HCT116 (cell line): ENCODE measurements around the gene PRR3. TPM values are rescaled to one million over a fixed set of nuclear protein-coding genes. Genes with fewer than 3 reads are reported as not detected.

ENCODE experiments used
- ATAC-seq: fragments of 200-7000 bp; cut with Tn5 transposase; 2 replicates; pipeline ENCODE4 v1.9.1; 2020; ENCODE audit warnings: mild to moderate bottlenecking, moderate library complexity
- BruUV-seq: library from RNA; stranded (reverse); fragments of 400-500 nt; replicated peaks from 2 replicates; lab custom pipeline; 2021; lab: Mats Ljungman, UMichigan
- CTCF ChIA-PET: fragments of 300-600 bp; sonication (Branson Sonifier 250); formaldehyde crosslinking; loops from one replicate; lab custom pipeline; 2021; ENCODE audit warnings: antibody characterized with exemption; lab: Charles Lee
- POLR2A ChIA-PET: fragments of 300-600, 350-600 bp; sonication (Branson Sonifier 250); formaldehyde crosslinking; loops from one replicate; lab custom pipeline; 2021; ENCODE audit warnings: antibody characterized with exemption; lab: Charles Lee
- RAD21 ChIA-PET, 2 experiments: fragments of 300-600 bp; sonication (Branson Sonifier 250); formaldehyde crosslinking; loops; one replicate each; lab custom pipeline; 2023; ENCODE audit warnings: low total read pairs in 2 of 2; ENCODE audit not compliant: uncharacterized antibody in 2 of 2, unreplicated experiment in 2 of 2, low non-redundant PET in 1 of 2; lab: Charles Lee
- DNase-seq: peaks from one replicate; pipeline ENCODE4 v3.0.0-alpha.2; 2010; ENCODE audit warnings: low read depth, low spot score
- H2AFZ ChIP-seq: fragments of 200-600 bp; shearing (Covaris generic), sonication (generic); 2 replicates; pipeline ENCODE4 v1.6.1; 2017; ENCODE audit warnings: low read depth, mixed run types, mixed read lengths, antibody characterized with exemption, low read length; ENCODE audit not compliant: poor library complexity, severe bottlenecking
- H3K27ac ChIP-seq: 2 replicates; pipeline ENCODE4 v1.5.1; 2012; ENCODE audit warnings: low read depth, low read length
- H3K27me3 ChIP-seq: fragments of 200-600 bp; sonication (generic); 2 replicates; pipeline ENCODE4 v1.6.1; 2016; ENCODE audit warnings: mixed run types, low read length, mixed read lengths; ENCODE audit not compliant: insufficient read depth
- H3K36me3 ChIP-seq, 2 experiments: fragments of 200-500 bp in 1 of 2; fragments of 200-600 bp in 1 of 2; sonication (Bioruptor generic) in 1 of 2; sonication (generic) in 1 of 2; 2 replicates each; pipeline versions ENCODE4 v1.5.1 to v1.6.1; 2014 to 2016; ENCODE audit warnings: low read length in 2 of 2, inconsistent platforms in 1 of 2, mixed read lengths in 1 of 2, mixed run types in 1 of 2; ENCODE audit not compliant: insufficient read depth in 2 of 2, control insufficient read depth in 1 of 2
- H3K4me1 ChIP-seq, 2 experiments: fragments of 200-600 bp in 1 of 2; sonication (generic) in 1 of 2; 2 replicates each; pipeline versions ENCODE4 v1.5.1 to v1.6.1; 2012 to 2017; ENCODE audit warnings: low read length in 2 of 2, inconsistent platforms in 1 of 2, mild to moderate bottlenecking in 1 of 2, mixed read lengths in 1 of 2, mixed run types in 1 of 2, moderate library complexity in 1 of 2; ENCODE audit not compliant: insufficient read depth in 2 of 2, control insufficient read depth in 1 of 2
- H3K4me2 ChIP-seq: fragments of 200-600 bp; sonication (generic); 2 replicates; pipeline ENCODE4 v1.6.1; 2017; ENCODE audit warnings: mixed run types, low read length, mixed read lengths
- H3K4me3 ChIP-seq, 2 experiments: fragments of 200-600 bp in 1 of 2; sonication (generic) in 1 of 2; replicated peaks in 1 of 2; 2 replicates each; pipeline ENCODE4 v1.5.1; 2011 to 2016; ENCODE audit warnings: low read length in 2 of 2, control low read depth in 1 of 2, low read depth in 1 of 2, mild to moderate bottlenecking in 1 of 2, mixed read lengths in 1 of 2, mixed run types in 1 of 2
- H3K79me2 ChIP-seq: fragments of 200-600 bp; sonication (generic); 2 replicates; pipeline ENCODE4 v1.6.1; 2017; ENCODE audit warnings: mild to moderate bottlenecking, mixed run types, low read length, moderate library complexity, mixed read lengths; ENCODE audit not compliant: insufficient read depth
- H3K9ac ChIP-seq: fragments of 200-600 bp; sonication (generic); 2 replicates; pipeline ENCODE4 v1.6.1; 2016; ENCODE audit warnings: low read length, mixed read lengths
- H3K9me2 ChIP-seq: fragments of 200-600 bp; sonication (generic), shearing (Covaris generic); 2 replicates; pipeline ENCODE4 v1.6.1; 2017; ENCODE audit warnings: mixed run types, mild to moderate bottlenecking, moderate library complexity; ENCODE audit not compliant: insufficient read depth
- H3K9me3 ChIP-seq, 2 experiments: fragments of 200-500 bp in 1 of 2; fragments of 200-600 bp in 1 of 2; sonication (Bioruptor generic) in 1 of 2; sonication (generic) in 1 of 2; 2 replicates each; pipeline ENCODE4 v1.6.1; 2014 to 2017; ENCODE audit warnings: low read length in 2 of 2, mixed read lengths in 2 of 2, inconsistent platforms in 1 of 2, low read depth in 1 of 2, mild to moderate bottlenecking in 1 of 2, mixed run types in 1 of 2, moderate library complexity in 1 of 2; ENCODE audit not compliant: control insufficient read depth in 1 of 2, insufficient read depth in 1 of 2
- H4K20me1 ChIP-seq: fragments of 200-600 bp; sonication (generic), shearing (Covaris generic); 2 replicates; pipeline ENCODE4 v1.6.1; 2017; ENCODE audit warnings: mixed run types, mild to moderate bottlenecking, moderate library complexity; ENCODE audit not compliant: insufficient read depth
- CEBPB ChIP-seq: IDR thresholded peaks from 2 replicates; pipeline ENCODE4 v1.6.1; 2012; ENCODE audit warnings: low read depth
- EGR1 ChIP-seq: IDR thresholded peaks from 2 replicates; pipeline ENCODE4 v1.6.1; 2012; ENCODE audit warnings: low read depth
- EZH2 ChIP-seq: fragments of 200-600 bp; sonication (generic); IDR thresholded peaks from 2 replicates; pipeline ENCODE4 v1.6.1; 2017; ENCODE audit warnings: antibody characterized with exemption, mixed run types
- EZH2phosphoT487 ChIP-seq: fragments of 200-600 bp; IDR thresholded peaks from 2 replicates; pipeline ENCODE4 v1.6.1; 2018; ENCODE audit warnings: antibody characterized with exemption, borderline replicate concordance
- FOSL1 ChIP-seq: IDR thresholded peaks from 2 replicates; pipeline ENCODE4 v1.6.1; 2012; ENCODE audit warnings: low read depth
- JUND ChIP-seq: IDR thresholded peaks from 2 replicates; pipeline ENCODE4 v1.6.1; 2012
- POLR2A ChIP-seq: IDR thresholded peaks from 2 replicates; pipeline ENCODE4 v1.7.0; 2011; ENCODE audit warnings: borderline replicate concordance; ENCODE audit not compliant: insufficient read depth, insufficient read length; ENCODE audit errors: extremely low read depth
- POLR2AphosphoS5 ChIP-seq: IDR thresholded peaks from 2 replicates; pipeline ENCODE4 v1.6.1; 2011; ENCODE audit warnings: mild to moderate bottlenecking, low read depth, low read length, moderate library complexity
- RAD21 ChIP-seq: IDR thresholded peaks from 2 replicates; pipeline ENCODE4 v1.6.1; 2012; ENCODE audit warnings: low read depth, mild to moderate bottlenecking
- SIN3A ChIP-seq: IDR thresholded peaks from 2 replicates; pipeline ENCODE4 v1.6.1; 2012; ENCODE audit warnings: low read depth
- SRF ChIP-seq: IDR thresholded peaks from 2 replicates; pipeline ENCODE4 v1.6.1; 2012; ENCODE audit warnings: low read depth
- YY1 ChIP-seq: IDR thresholded peaks from 2 replicates; pipeline ENCODE4 v1.6.1; 2011; ENCODE audit warnings: low read length, low read depth, moderate library complexity, mild to moderate bottlenecking; ENCODE audit not compliant: insufficient replicate concordance; ENCODE audit errors: extremely low read depth
- ZFX ChIP-seq: fragments of 450-650 bp; IDR thresholded peaks from 2 replicates; pipeline ENCODE4 v1.6.1; 2017
- ZNF274 ChIP-seq: fragments of 200-500 bp; sonication (Bioruptor generic); IDR thresholded peaks from 2 replicates; pipeline ENCODE4 v1.6.1; 2014; ENCODE audit warnings: mild to moderate bottlenecking, low read depth, low read length, inconsistent platforms
- intact Hi-C: fragments of 100-400 bp; cut with micrococcal nuclease; formaldehyde crosslinking; loops from 2 replicates; pipeline ENCODE4 v1.10.0; 2022
- total RNA-seq: library from RNA; stranded (reverse); gene quantifications from one replicate; pipeline ENCODE4 v1.2.1, GENCODE V29; 2021; ENCODE audit not compliant: unreplicated experiment
- TF ChIP-seq, protein P1 (sequence below): IDR thresholded peaks from 2 replicates; pipeline ENCODE4 v1.6.1; 2012
- TF ChIP-seq, protein P2 (sequence below): IDR thresholded peaks from 2 replicates; pipeline ENCODE4 v1.6.1; 2012; ENCODE audit warnings: low read depth
- TF ChIP-seq, protein P3 (sequence below): IDR thresholded peaks from 2 replicates; pipeline ENCODE4 v1.6.1; 2011; ENCODE audit warnings: mild to moderate bottlenecking, low read length, moderate library complexity; ENCODE audit not compliant: insufficient replicate concordance; ENCODE audit errors: extremely low read depth

The PRR3 gene
- total RNA-seq, 1 experiment from 2014 or later = 16.7 TPM

DNA sequence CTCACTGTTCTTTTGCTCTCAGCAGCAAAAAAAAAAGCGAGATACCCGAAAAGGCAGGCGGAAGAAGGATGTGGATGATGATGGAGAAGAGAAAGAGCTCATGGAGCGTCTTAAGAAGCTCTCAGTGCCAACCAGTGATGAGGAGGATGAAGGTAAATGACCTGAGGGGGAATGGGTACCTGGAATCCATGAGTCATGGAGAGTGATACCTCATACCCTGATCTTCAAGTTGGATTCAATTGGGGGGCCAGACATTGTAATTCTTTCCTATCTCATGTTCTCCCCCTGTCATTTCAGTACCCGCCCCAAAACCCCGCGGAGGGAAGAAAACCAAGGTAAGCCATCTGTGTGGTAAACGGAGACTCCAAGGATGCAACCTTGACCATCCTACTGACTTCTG, 21.0 kb downstream of the PRR3 start:
- TF ChIP-seq EZH2phosphoT487 (no peak), EGR1 (no peak), CEBPB (no peak), SRF (no peak), FOSL1 (no peak), RAD21 (no peak), POLR2A (no peak), YY1 (no peak), ZFX (no peak), POLR2AphosphoS5 (no peak), ZNF274 (no peak), EZH2 (no peak), JUND (no peak), SIN3A (no peak)
- TF ChIP-seq, protein P1, sequence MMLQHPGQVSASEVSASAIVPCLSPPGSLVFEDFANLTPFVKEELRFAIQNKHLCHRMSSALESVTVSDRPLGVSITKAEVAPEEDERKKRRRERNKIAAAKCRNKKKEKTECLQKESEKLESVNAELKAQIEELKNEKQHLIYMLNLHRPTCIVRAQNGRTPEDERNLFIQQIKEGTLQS = no peak
- TF ChIP-seq, protein P2, sequence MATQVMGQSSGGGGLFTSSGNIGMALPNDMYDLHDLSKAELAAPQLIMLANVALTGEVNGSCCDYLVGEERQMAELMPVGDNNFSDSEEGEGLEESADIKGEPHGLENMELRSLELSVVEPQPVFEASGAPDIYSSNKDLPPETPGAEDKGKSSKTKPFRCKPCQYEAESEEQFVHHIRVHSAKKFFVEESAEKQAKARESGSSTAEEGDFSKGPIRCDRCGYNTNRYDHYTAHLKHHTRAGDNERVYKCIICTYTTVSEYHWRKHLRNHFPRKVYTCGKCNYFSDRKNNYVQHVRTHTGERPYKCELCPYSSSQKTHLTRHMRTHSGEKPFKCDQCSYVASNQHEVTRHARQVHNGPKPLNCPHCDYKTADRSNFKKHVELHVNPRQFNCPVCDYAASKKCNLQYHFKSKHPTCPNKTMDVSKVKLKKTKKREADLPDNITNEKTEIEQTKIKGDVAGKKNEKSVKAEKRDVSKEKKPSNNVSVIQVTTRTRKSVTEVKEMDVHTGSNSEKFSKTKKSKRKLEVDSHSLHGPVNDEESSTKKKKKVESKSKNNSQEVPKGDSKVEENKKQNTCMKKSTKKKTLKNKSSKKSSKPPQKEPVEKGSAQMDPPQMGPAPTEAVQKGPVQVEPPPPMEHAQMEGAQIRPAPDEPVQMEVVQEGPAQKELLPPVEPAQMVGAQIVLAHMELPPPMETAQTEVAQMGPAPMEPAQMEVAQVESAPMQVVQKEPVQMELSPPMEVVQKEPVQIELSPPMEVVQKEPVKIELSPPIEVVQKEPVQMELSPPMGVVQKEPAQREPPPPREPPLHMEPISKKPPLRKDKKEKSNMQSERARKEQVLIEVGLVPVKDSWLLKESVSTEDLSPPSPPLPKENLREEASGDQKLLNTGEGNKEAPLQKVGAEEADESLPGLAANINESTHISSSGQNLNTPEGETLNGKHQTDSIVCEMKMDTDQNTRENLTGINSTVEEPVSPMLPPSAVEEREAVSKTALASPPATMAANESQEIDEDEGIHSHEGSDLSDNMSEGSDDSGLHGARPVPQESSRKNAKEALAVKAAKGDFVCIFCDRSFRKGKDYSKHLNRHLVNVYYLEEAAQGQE = no peak
- TF ChIP-seq, protein P3, sequence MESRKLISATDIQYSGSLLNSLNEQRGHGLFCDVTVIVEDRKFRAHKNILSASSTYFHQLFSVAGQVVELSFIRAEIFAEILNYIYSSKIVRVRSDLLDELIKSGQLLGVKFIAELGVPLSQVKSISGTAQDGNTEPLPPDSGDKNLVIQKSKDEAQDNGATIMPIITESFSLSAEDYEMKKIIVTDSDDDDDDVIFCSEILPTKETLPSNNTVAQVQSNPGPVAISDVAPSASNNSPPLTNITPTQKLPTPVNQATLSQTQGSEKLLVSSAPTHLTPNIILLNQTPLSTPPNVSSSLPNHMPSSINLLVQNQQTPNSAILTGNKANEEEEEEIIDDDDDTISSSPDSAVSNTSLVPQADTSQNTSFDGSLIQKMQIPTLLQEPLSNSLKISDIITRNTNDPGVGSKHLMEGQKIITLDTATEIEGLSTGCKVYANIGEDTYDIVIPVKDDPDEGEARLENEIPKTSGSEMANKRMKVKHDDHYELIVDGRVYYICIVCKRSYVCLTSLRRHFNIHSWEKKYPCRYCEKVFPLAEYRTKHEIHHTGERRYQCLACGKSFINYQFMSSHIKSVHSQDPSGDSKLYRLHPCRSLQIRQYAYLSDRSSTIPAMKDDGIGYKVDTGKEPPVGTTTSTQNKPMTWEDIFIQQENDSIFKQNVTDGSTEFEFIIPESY = no peak
- Histone ChIP-seq H3K27ac (no peak overlapping the region), H3K4me1 (peaks cover 0 to 7% of the 10 kb centered on the region in 2 experiments; a peak in 1 of 4 replicates), H2AFZ (no peak overlapping the region), H3K79me2 (peaks cover 58% of the 10 kb centered on the region), H3K4me3 (no peak overlapping the region), H4K20me1 (peaks cover 5% of the 10 kb centered on the region; the same call in 1 of the 2 replicates), H3K9me2 (no peaks in the 10 kb centered on the region), H3K4me2 (no peak overlapping the region), H3K9ac (no peak overlapping the region), H3K27me3 (no peaks in the 10 kb centered on the region), H3K9me3 (no peaks in the 10 kb centered on the region), H3K36me3 (peaks cover 50 to 62% of the 10 kb centered on the region in 2 experiments)
- ATAC-seq = no peak
- BruUV-seq = no TSS peak
- ChIA-PET CTCF (no interaction called here), POLR2A (no interaction called here), RAD21 (no interaction called here)
- intact Hi-C loops = no loop called here
- no peak for DNase-seq
